NCI-H2171 (cell line): ENCODE measurements around the gene ARID1B.

Experiments
- DNase-seq: peaks from one replicate; lab custom pipeline; 2025; lab: John Stamatoyannopoulos, UW

The ARID1B gene

GRCh38 chr6:156909212-156910010 lies 132.2 kb downstream of the ARID1B start:
- DNase-seq, result no peak

DNA sequence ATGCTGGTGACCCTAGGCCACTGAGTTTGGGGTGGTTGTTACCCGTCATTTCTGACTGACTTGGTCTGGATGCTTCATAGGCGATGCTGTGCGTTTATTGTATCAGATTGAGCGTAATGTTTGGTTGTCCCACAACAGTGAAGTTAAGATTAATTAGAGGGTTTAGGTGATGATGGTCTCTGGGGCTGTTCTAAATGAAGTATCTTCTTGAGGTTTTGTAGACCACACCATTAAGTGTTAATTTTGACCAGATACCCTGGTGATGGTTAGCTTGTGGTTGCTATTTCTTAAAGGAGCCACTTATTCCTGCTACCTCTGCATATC lies 132.8 kb downstream of the ARID1B start:
- no peak for DNase-seq

DNA sequence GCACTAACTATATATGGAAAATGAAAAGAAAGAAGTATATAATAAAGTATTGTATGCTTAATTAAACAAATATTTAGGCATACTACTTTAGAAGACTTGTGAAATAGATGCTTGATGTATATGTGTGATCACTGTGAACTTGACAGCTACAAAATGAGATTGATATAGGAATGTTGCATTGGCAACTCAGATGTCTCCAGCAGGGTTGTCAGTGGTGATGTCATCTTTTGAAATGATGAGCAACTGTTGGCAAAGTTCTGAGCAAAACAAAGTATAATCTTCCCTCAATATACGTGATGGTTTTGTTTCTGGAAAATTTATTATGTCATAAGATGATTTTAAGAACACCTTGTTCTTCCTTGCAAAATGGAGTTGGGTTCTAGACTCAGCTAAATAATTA lies 133.8 kb downstream of the ARID1B start:
- no peak for DNase-seq

DNA sequence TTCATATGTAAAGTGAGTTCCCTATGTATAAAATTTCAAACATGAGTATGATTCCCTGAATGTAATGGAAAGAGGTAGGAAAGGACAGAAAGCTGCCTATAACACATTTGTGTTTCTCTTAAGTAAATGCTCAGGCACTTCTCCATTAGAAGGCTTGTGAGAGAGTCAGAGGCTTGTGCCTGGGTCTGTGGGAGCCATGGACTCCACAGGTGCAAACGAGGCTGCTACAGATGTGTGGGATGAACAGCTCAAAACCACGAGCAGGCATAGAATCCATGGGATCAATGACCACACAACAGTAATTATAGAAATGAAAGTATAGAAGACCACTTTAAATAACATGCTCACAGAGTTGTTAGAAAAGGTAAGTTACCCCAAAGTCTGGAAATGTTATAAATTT lies 134.4 kb downstream of the ARID1B start:
- no peak for DNase-seq

- no peak for DNase-seq
Measured at GRCh38 chr6:156912431-156912830, 135.3 kb downstream of the ARID1B start.

DNA sequence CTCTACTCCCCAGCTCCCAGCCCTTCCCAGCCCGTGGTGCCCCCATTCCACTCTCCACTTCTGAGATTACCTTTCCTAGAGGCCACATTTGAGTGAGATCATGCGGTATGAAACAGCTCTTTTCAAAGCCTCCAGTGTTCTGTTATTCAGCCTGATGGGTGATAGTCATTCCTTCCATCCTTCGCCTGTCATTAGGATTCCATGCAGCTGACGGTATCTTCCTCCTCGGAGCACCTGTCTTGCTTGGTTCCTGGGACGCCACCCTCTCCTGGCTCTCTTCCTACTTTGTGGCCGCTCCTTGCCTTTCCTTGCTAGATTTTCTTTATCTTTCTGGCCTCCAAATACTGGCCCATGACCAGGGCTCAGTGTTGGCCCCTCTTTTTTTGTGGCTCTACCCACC lies 137.0 kb downstream of the ARID1B start:
- no peak for DNase-seq

- DNase-seq, result no peak
Measured at GRCh38 chr6:156916130-156916801, 139.1 kb downstream of the ARID1B start.

DNA sequence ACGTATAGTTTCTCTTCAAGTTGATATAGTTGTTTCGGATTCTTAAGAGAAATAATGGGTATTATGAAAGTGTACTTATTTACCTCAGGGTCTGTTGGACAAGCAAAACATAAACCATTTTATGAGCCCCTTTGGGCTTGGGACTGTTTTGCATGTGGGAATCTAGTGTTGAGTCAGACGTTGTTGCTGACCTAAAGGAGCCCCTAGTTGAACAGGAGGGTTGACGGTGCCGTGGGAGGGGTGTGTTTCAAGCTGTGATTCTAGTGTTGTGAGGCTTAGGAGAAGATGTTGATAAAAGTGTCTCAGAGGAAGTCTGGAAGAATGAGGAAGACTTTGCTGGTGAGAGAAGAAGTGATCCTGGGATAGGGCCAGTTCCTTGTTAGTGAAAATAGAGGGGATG lies 140.0 kb downstream of the ARID1B start:
- DNase-seq, result no peak

DNA sequence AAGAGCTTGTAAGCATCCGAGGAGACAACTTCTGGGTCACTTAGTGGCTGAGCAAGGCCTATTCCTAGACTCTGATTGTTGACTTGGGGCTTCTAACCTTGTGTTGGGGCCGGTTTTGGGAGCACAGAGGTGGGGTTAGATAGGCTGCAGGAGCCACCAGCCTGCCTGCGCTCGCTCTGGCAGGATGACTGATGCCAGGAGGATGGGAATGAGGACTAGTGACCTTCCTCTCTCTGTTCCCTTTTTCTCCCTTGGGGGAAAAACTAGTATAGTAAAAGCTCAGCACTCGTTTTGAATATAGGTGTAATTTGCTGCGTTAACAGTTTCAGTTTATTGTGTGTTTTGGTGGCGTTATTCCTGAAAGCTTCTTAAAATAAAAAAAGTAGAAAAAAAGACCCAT lies 141.5 kb downstream of the ARID1B start:
- DNase-seq, result no peak

DNA sequence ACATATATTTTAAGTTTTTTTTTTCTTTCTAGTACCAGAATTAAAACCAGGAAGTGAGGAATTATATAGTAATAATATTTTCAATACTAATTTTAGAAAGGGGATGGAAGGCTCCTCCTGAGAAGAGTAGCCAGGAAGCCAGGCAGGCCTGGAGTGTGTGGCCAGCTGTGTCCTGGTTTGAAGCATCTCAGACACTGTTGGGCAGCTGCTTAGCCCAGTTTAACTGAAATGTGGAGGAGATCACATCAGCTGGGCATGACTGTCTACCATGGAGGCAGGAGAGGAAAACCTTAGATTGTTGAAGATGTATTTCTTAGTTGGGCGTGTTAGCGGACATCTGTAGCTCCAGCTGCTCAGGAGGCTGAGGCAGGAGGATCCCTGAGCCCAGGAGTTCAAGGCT lies 142.2 kb downstream of the ARID1B start:
- no peak for DNase-seq

DNA sequence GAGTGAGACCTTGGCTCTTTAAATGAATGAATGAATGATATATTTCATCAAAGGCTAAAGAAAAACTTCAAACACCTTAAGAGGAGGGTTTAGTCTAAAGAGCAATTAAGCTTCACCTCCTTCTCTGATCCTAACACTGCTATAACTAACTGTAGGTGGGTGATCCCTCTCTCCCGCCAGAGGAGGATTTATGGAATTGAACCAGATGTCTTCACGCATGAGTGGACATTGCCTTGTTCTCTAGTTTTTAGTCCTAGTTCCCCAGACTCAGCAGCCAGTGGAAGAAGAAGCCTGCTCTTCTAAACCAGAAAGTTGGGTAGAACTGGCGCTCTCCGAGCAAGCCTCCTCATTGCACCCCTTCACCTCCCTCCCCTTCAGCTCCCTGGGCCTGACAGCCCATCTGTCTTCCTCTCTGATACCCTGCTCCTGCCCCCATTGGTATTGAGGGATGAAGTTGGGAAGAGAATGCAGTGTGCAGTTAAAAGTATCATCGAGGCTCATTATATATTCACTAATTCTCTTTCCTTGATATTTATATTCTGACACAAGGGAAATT lies 142.7 kb downstream of the ARID1B start:
- DNase-seq, result peak; percentile 18

DNA sequence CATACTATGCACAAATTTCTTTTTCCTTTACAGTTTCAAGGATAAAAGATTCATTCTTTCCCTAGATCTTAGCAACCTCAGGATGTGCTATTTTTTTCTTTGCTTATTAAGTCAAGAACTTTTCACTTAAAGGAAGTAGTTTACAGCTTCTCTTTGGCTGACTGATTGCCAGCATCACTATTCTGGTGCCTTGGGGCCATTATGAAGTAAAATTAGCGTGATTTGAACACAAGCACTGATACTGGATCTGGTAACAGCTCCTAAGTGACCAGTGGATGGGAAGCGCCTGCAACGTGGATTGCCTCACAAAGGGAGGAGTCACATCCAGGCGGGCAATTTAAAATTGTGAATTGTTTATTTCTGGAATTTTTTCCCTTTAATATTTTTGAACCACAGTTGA lies 147.1 kb downstream of the ARID1B start:
- DNase-seq, result no peak

- no peak for DNase-seq
Measured at GRCh38 chr6:156925026-156925425, 147.8 kb downstream of the ARID1B start.

DNA sequence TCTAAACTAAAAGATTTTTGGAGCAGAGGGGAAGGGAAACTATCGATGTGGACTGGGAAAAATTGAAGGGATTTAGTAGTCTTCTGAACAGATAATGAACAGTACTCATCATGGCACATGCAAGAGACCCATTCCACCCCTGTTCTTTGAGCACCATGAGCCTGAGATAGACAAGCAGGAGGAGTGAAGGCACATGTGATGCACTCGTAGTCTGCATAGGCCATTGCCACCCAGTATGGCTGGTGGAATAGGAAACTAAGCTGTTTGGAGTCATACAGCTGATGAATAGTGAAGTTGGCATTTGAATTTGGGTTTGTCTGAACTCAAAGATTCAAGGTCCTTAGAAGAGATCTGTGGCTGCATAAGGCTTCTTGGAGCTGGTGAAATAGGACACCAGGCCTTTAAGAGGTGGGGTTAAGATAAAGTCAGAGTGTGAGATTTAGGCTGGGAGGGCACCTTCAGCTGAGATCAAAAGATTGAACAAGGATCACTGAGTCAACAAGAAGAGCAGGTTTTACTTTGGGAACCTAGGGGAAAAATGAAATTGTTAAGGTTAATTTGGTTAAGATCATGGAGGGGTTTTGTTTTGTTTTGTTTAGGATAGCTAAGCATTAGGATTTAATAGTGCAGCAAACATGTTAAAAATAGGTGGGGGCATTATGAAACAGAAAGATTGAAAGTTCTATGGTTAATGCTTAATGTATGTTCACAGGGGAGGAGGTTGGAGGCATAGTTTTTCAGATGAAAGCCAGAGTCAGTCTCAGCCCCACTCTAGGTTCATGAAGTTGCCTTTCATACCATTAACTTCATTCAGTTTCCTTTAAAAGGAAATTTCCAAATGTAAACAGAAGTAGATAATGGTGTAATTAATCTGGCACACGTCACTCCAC lies 148.8 kb downstream of the ARID1B start:
- DNase-seq, result no peak

DNA sequence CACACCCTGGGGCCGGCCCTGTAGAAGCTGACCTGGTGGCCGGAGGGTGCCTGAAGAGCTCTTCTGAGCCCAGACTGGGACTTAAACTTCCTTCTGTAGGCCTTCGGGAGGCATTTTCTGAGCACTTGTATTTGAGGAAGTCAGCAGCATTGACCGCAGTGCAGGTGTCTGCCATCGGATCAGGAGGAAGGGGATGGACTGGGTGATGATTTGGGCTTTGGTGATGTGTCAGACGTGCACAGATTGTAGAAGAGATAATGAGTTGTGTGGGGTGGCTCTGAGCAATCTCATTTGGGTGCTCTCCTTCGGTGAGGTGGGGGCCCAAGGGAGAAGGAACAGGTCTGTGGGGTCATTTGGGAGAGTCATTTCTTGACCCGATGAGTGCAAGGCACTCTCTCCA lies 150.9 kb downstream of the ARID1B start:
- no peak for DNase-seq

DNA sequence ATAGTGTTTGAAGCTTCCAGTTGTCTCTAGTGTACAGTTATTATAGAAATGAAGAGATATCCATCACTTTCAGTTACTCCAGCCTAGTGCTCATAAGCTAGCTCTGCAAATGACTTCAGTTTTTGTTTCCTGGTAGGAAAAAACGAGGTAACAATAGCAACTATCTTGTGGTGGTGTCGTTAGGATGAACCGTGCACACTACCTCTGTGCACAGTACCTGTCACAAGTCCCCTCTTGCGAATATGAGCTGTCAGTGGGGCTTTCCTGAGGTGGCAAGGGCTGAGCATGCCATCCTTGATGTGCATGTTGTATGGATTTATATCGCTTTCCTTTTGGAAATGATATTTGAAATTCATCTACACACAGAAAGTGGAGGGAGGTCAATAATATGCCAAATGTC lies 151.8 kb downstream of the ARID1B start:
- DNase-seq, result no peak

DNA sequence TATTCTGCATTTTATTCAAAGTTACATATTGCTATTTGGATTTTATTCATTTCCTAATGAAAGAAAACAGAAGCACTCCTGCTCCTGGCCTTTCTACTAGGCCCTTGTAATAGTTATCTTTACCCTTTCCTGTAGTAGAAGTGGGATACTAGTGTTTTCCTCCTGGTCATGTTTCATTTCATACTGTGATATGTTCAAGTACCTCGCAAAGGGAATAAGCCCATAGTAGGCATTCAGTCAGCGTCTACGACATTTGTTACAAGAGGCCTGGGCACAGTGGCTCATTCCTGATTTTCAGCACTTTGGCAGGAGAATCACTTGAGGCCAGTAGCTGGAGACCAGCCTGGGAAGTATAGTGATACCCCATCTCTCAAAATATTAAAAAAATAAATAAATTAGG lies 154.1 kb downstream of the ARID1B start:
- DNase-seq, result no peak

DNA sequence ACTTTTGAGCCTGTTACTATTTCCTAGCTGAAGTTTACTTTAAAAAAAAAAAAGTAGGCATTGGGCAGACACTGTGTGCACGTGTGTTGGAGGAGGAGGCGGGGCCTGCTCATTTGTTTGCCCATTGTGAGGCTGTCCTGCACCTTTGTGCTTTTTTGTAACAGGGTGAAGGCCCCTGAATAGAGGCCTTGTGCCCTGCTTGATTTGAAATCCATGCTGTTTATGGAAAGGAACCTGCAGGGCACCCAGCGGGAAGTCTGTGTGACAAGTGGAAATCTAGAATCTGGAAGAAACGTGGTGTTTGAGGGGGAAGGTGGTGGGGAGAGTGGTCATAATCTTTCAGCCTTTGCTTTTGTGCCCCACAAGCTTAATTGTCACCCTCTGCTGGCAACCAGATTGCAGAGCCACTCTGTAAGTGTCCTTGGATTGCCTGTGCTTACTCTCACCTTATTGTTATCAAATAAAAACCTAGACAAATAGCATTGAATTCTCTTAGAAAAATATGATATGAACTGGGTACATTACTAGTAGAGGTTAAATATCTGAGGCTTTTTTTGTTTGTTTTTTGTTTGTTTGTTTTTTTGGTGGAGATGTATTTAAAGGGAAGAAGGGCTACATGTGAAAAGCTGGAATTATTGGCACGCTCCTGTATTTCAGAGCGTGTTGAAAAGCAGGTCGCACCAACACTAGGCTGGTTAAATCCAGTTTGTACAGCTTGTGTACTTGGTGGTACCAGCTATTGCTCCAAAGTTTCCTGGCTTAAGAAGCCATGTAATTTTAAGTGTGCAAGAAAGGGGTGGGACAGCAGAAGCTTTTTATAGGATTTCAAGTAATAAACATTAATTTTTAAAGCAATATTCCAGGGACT lies 156.3 kb downstream of the ARID1B start:
- no peak for DNase-seq

DNA sequence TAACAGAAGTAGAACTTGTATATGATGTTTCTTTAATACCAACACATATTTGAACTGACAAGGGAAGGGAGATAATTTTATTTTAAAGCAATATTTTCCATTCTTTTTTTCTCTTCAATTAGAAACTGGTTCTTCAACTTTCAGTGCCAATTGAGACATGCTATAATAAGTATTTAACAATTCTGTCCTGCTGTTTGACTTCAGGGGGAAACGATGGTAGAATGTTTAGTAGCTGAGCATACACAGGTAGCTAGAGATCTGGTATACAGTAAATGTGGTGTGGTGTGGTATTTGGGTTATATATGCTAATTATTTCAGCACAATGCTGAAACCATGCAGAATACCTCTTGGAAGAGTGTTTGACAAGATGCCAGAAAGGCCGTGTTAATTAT lies 156.9 kb downstream of the ARID1B start:
- no peak for DNase-seq

DNA sequence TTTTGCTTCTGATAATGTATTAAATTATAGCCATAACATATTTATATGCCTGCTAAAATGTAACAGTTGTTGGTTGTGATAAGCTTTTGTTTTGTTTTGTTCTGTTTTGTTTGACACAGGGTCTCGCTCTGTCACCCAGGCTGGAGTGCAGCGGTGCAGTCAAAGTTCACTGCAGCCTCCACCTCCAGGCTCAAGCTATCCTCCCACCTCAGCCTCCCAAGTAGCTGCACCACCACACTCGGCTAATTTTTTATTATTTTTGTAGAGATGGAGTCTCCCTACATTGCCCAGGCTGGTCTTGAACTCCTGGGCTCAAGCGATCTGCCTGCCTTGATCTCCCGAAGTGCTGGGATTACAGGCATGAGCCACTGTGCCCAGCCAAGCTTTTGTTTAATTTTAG lies 157.8 kb downstream of the ARID1B start:
- no peak for DNase-seq

- no peak for DNase-seq
Measured at GRCh38 chr6:156938143-156938542, 161.0 kb downstream of the ARID1B start.

DNA sequence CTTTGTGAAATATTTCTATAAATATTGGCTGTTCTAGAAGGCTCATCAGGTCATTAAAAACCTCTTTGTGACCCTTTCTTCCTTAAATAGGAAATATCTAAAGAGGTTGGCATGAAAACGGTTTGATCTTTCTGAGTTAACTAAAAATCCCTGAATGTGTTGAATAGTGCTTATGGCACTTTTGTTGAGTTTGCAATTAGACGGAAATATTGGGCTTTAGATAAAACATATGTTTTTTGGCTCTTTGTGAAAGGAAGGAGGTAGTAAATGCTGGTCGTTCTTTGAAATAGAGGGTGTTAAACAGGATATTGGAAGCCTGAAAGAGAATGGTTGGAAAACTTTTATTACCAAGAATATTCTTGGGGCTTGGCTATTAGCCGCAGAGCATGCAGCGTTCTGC lies 163.0 kb downstream of the ARID1B start:
- no peak for DNase-seq
